OCI-LY7 (cell line): ENCODE measurements around the gene GPR42. TPM values are rescaled to one million over a fixed set of nuclear protein-coding genes. Genes with fewer than 3 reads are reported as not detected.

Source experiments
- BruUV-seq: library from RNA; stranded (reverse); fragments of 400-500 nt; replicated peaks from 2 replicates; lab custom pipeline; 2021; lab: Mats Ljungman, UMichigan
- CTCF ChIA-PET: fragments of 300-600 bp; sonication (Branson Sonifier 250); formaldehyde crosslinking; loops from one replicate; lab custom pipeline; 2022; ENCODE audit warnings: antibody characterized with exemption; ENCODE audit not compliant: unreplicated experiment; lab: Charles Lee
- POLR2A ChIA-PET: fragments of 300-600 bp; sonication (Branson Sonifier 250); formaldehyde crosslinking; loops from one replicate; lab custom pipeline; 2022; ENCODE audit warnings: antibody characterized with exemption; lab: Charles Lee
- DNase-seq: peaks from one replicate; pipeline ENCODE4 v3.0.0-alpha.2; 2015; ENCODE audit warnings: low spot score
- H2AFZ ChIP-seq: fragments of 200-600 bp; sonication (generic), shearing (Covaris generic); 2 replicates; pipeline ENCODE4 v1.6.1; 2014; ENCODE audit warnings: mild to moderate bottlenecking, antibody characterized with exemption, low read length, moderate library complexity
- H3K27ac ChIP-seq: fragments of 200-600 bp; sonication (generic); 2 replicates; pipeline ENCODE4 v1.5.1; 2014; ENCODE audit warnings: mixed run types, low read depth, mild to moderate bottlenecking, moderate library complexity, low read length, inconsistent platforms; ENCODE audit not compliant: poor library complexity, severe bottlenecking
- H3K36me3 ChIP-seq: fragments of 200-600 bp; sonication (generic); 2 replicates; pipeline ENCODE4 v1.6.1; 2014; ENCODE audit warnings: mild to moderate bottlenecking, antibody characterized with exemption, low read length, moderate library complexity, mixed read lengths; ENCODE audit not compliant: insufficient read depth
- H3K4me1 ChIP-seq: fragments of 200-600 bp; sonication (generic); 2 replicates; pipeline ENCODE4 v1.5.1; 2014; ENCODE audit warnings: mild to moderate bottlenecking, low read length; ENCODE audit not compliant: insufficient read depth, poor library complexity, severe bottlenecking
- H3K4me2 ChIP-seq: fragments of 200-600 bp; sonication (generic); 2 replicates; pipeline ENCODE4 v1.6.1; 2014; ENCODE audit warnings: mild to moderate bottlenecking, low read length
- H3K4me3 ChIP-seq: fragments of 200-600 bp; sonication (generic); 2 replicates; pipeline ENCODE4 v1.5.1; 2014; ENCODE audit warnings: mild to moderate bottlenecking, low read depth, low read length; ENCODE audit not compliant: poor library complexity, severe bottlenecking
- H3K79me2 ChIP-seq: fragments of 200-600 bp; sonication (generic); 2 replicates; pipeline ENCODE4 v1.6.1; 2016; ENCODE audit warnings: low read depth, mild to moderate bottlenecking, low read length, moderate library complexity, mixed read lengths; ENCODE audit not compliant: insufficient read depth
- H3K9me2 ChIP-seq: fragments of 200-600 bp; sonication (generic); 2 replicates; pipeline ENCODE4 v1.6.1; 2016; ENCODE audit warnings: mild to moderate bottlenecking, low read length, mixed read lengths; ENCODE audit not compliant: insufficient read depth
- H3K9me3 ChIP-seq: fragments of 200-600 bp; sonication (generic); 2 replicates; pipeline ENCODE4 v1.6.1; 2014; ENCODE audit warnings: mild to moderate bottlenecking, mixed run types, low read length, mixed read lengths
- H4K20me1 ChIP-seq: fragments of 200-600 bp; sonication (generic); 2 replicates; pipeline ENCODE4 v1.6.1; 2014; ENCODE audit warnings: mild to moderate bottlenecking, antibody characterized with exemption, low read length, moderate library complexity, mixed read lengths; ENCODE audit not compliant: insufficient read depth
- CTCF ChIP-seq: fragments of 200-600 bp; sonication (generic); conservative IDR thresholded peaks from 2 replicates; pipeline ENCODE4 v1.5.1; 2014; ENCODE audit warnings: mild to moderate bottlenecking, antibody characterized with exemption, low read length, moderate library complexity, mixed read lengths
- EZH2phosphoT487 ChIP-seq: fragments of 200-600 bp; sonication (generic); IDR thresholded peaks from 2 replicates; pipeline ENCODE4 v1.6.1; 2018; ENCODE audit warnings: low read depth, borderline replicate concordance, mild to moderate bottlenecking, mixed run types, antibody characterized with exemption, low read length, moderate library complexity, mixed read lengths
- intact Hi-C: fragments of 100-400 bp; cut with micrococcal nuclease; formaldehyde crosslinking; loops from one replicate; pipeline ENCODE4 v1.10.0; 2022; ENCODE audit not compliant: unreplicated experiment
- total RNA-seq, 2 experiments: library from RNA; depleted of rRNA in 1 of 2; stranded (reverse); fragments of >200 nt in 1 of 2; shearing (Covaris generic) in 1 of 2; gene quantifications; 2 replicates each; pipeline ENCODE4 v1.2.3, GENCODE V29; 2014 to 2022

Gene GPR42
- total RNA-seq, 2 experiments from 2014 or later = 0.06 TPM; not detected in 1

GRCh38 chr19:35347930-35348298, 23.0 kb upstream of the GPR42 start:
- ChIA-PET POLR2A (interaction anchor here (1.5 to 3.3 kb wide), 3 partner anchors 17 to 28 kb away, joined by 5 to 33 read pairs (median 6); partner anchors contain the start of gene CD22), CTCF (interaction anchor here (1.2 kb wide), 1 partner anchor 15 kb away, joined by 3 read pairs; no protein-coding TSS in a partner anchor)
- Histone ChIP-seq H3K4me3 (peak overlapping the region; percentile 32), H3K9me2 (no peaks in the 10 kb centered on the region), H3K4me1 (peaks cover 94% of the 10 kb centered on the region), H3K27ac (peak overlapping the region; percentile 96), H3K4me2 (peak overlapping the region; percentile 70), H3K9me3 (0 out of 2 replicates have a peak, but pooled peaks cover 4% of the 10 kb centered on the region), H3K36me3 (peaks cover 65% of the 10 kb centered on the region), H3K79me2 (no peaks in the 10 kb centered on the region), H4K20me1 (no peaks in the 10 kb centered on the region; the same call in 1 of the 2 replicates), H2AFZ (no peak overlapping the region)
- BruUV-seq = no TSS peak
- TF ChIP-seq EZH2phosphoT487 = no peak
- intact Hi-C loops = loop anchor here (1.0 to 2.0 kb wide), 4 partner anchors 18 to 79 kb away; partner anchors contain the start of gene USF2
- no peak for DNase-seq

DNA sequence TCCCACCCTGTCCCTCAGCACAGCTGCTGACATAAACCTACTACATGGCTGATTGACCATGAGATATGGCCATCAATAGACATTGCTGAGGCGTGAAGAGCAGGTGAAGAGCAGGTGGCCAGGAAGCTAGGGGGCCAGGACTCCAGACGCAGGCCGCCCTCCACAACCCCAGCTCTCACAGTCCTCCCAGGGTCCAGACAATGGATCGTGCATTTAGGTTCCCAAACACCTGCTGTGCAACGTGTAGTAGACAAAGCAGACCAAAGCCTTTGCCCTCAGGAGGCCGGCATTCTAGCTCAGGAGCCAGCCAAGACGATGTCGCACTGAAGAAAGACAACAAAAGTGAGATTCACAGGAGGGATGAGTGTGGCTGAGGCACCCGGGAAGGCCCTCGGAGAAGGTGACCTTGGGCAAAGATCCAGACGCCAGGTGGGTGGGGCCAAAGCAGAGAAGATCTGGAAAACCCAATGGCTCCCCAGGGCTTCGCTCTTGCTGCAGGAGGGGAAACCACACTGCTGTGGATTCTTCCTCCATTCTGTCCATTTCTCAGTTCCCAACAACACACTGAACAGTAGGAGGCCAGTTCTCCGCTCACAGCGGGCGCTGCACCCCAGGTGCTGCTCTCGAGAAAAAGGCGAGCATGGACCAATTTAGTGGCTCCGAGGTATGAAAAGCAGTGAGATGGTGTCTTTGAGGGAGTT, 21.8 kb upstream of the GPR42 start:
- BruUV-seq = no TSS peak
- Histone ChIP-seq H3K4me2 (peak overlapping the region; percentile 70), H2AFZ (no peak overlapping the region), H3K79me2 (no peaks in the 10 kb centered on the region), H3K9me3 (0 out of 2 replicates have a peak, but pooled peaks cover 4% of the 10 kb centered on the region), H3K4me1 (peaks cover 90% of the 10 kb centered on the region), H3K36me3 (peaks cover 53% of the 10 kb centered on the region), H3K9me2 (no peaks in the 10 kb centered on the region), H3K4me3 (peak overlapping the region; percentile 17), H4K20me1 (no peaks in the 10 kb centered on the region; the same call in 1 of the 2 replicates), H3K27ac (peak overlapping the region; percentile 96)
- TF ChIP-seq CTCF = no peak
- no peak for TF ChIP-seq EZH2phosphoT487
- intact Hi-C loops = loop anchor here (1.0 to 2.0 kb wide), 3 partner anchors 19 to 52 kb away; no protein-coding TSS in a partner anchor
- peak; percentile 93 for DNase-seq
- CTCF ChIA-PET = interaction anchor here (0.6 to 1.4 kb wide), 2 partner anchors 16 to 57 kb away, joined by 4 read pairs; partner anchors contain the start of gene MAG
- POLR2A ChIA-PET = interaction anchor here (0.7 to 3.3 kb wide), 6 partner anchors 18 to 57 kb away, joined by 3 to 33 read pairs (median 4); partner anchors contain the start of genes CD22 and MAG
